Heart right ventricle (tissue), 16 donors: Measurements from ENCODE around the gene ARAP1. TPM values are rescaled to one million over a fixed set of nuclear protein-coding genes. Genes with fewer than 3 reads are reported as not detected.

ENCODE experiments used
- ATAC-seq, 8 donors: fragments of 200-7000 bp; cut with Tn5 transposase; one replicate each; pipeline ENCODE4 v1.9.1; 2020; ENCODE audit warnings: mild to moderate bottlenecking in 8 of 8, moderate library complexity in 8 of 8, moderate number of reproducible peaks in 1 of 8
- DNase-seq, 2 donors: peaks; one replicate each; pipeline ENCODE4 v3.0.0-alpha.2; 2020
- H3K27ac ChIP-seq, 10 donors: fragments of 200-600 bp; sonication (generic) in 2 of 10; one replicate each; pipeline versions ENCODE4 v1.5.0 to v1.8.0; 2020 to 2022; ENCODE audit warnings: mild to moderate bottlenecking in 3 of 10
- H3K27me3 ChIP-seq, 7 donors: fragments of 200-600 bp; one replicate each; pipeline ENCODE4 v1.8.0; 2021 to 2022; ENCODE audit warnings: mild to moderate bottlenecking in 2 of 7
- H3K36me3 ChIP-seq, 9 donors: fragments of 200-600 bp; sonication (generic) in 1 of 9; one replicate each; pipeline versions ENCODE4 v1.5.0 to v1.8.0; 2020 to 2022; ENCODE audit warnings: mild to moderate bottlenecking in 2 of 9
- H3K4me1 ChIP-seq, 9 donors: fragments of 200-600 bp; sonication (generic) in 1 of 9; one replicate each; pipeline versions ENCODE4 v1.5.0 to v1.8.0; 2020 to 2022; ENCODE audit warnings: mild to moderate bottlenecking in 4 of 9
- H3K4me3 ChIP-seq, 10 donors: fragments of 200-600 bp; sonication (generic) in 2 of 10; one replicate each; pipeline versions ENCODE4 v1.5.0 to v1.8.0; 2020 to 2022; ENCODE audit warnings: mild to moderate bottlenecking in 7 of 10, moderate library complexity in 2 of 10
- H3K9me3 ChIP-seq, 11 donors: fragments of 200-600 bp in 10 of 11; sonication (generic) in 2 of 11; one replicate each; pipeline versions ENCODE4 v1.5.0 to v1.8.0; 2013 to 2022; ENCODE audit warnings: mild to moderate bottlenecking in 2 of 11, control low read depth in 1 of 11, moderate library complexity in 1 of 11
- WGBS, 2 donors: extraction: QIAGEN DNeasy Blood & Tissue Kit; methylation state at CpG; one replicate each; pipeline ENCODE4 v1.1.7; 2013; ENCODE audit warnings: inconsistent platforms in 1 of 2; 5-methylcytosine and 5-hydroxymethylcytosine counted together
- intact Hi-C, 10 donors: fragments of 100-400 bp; cut with DNase I; formaldehyde crosslinking; loops; one replicate each; pipeline versions ENCODE4 v1.11.1 to v1.14.2; 2022
- polyA plus RNA-seq, 2 donors: library from polyadenylated mRNA; stranded (reverse); fragments of 200-250 nt; gene quantifications; one replicate each; pipeline ENCODE4 v1.2.3, GENCODE V29; 2013
- total RNA-seq, 10 donors: library from RNA; stranded (reverse); fragmentation: NEBNext Ultra II Directional in 3 of 10; extraction: Animal tissue kit (Norgen Biotek cat#: 25700) in 3 of 10; gene quantifications; one replicate each; pipeline versions ENCODE4 v1.2.1 to v1.2.4, GENCODE V29; 2021 to 2023
- TF ChIP-seq, protein P1 (sequence below), 9 donors: fragments of 200-600 bp; sonication (generic) in 2 of 9; IDR thresholded peaks; one replicate each; pipeline versions ENCODE4 v1.5.0 to v1.8.0; 2021 to 2022; ENCODE audit warnings: antibody characterized with exemption in 9 of 9, mild to moderate bottlenecking in 5 of 9, moderate library complexity in 1 of 9
- donor health status: Arrhythmogenic right ventricular cardiomyopathy.
- donor health status: ischemic (EF 13 %, LVEDD 7.1; RV severe dilation, severe dysfunction).
- donor health status: healthy with polysubstance abuse.
- donor health status: DM: no; HTN: yes; CAD: no.
- donor health status: DM: no; HTN: no; CAD: no.
- donor health status: ischemic (EF 25% LVEDD 6.9; RV normal size, moderate dysfunction).
- donor health status: ischemic (EF 25% LVEDD 5.7; RV mildly dilated, moderate dysfunction).
- donor health status: healthy.
- donor health status: DM: yes; HTN: yes; CAD: no.
- donor health status: Ischemic cardiomyopathy.
- donor health status: ischemic (EF 35%, LVEDD 5.7; RV mildly dilated, moderate dysfunction).
- donor health status: nonischemic (EF 11% LVEDD 7.7; RV severe dilation, severe dysfunction).
- donor health status: DM: yes; HTN: yes; CAD: no.
- donor health status: PGD.
- donor health status: ischemic (EF 29% LVEDD 5.4; RV normal size, mild dysfunction).
- donor health status: nonischemic (EF 23%, LVEDD 6.1; RV moderate dilation, normal function).

ARAP1 gene
- total and polyA plus RNA-seq, 12 donors = 30.4 to 68.3 (median 40.8) TPM

DNA sequence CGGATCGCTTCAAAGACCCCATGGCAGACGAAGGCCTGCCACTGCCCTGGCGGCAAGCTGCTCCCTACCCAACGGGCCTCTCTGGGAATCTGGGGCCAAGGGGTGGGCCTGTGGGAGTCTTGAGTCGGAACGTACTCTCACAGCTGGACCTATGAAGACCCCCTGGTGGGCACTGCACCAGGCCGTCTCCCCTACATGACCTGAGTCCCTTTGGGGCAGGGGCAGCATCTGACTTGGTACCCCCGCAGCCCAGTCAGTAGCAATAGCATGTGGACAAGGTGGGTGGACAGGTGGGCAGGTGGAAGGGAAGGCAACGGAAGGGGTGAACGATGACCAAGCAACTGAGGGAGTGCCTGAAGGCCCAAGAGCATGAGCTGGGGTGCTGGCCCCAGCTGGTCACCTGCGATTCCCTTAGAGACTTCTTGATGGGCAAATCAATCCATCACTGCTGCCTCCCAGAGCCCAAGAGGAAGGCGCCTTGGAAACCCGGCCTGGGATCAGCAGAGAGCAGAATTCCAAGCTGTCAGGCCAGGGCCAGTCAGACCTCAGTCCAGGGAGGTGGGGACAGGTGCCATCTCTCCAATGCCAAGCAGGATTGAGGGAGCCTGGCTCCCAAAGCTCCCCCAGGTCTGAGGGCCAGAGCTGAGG lies 35.3 kb downstream of the ARAP1 start:
- peaks cover 26 to 94% (median 82%) of the 10 kb centered on the region in 9 donors for H3K4me1 ChIP-seq
- DNase-seq (no peak), ATAC-seq (no peak)
- H3K27ac ChIP-seq = peak overlapping the region in 5 of 10 donors; percentile 15 to 99 (median 35)
- intact Hi-C loops = no loop called here
- TF ChIP-seq, protein P1, sequence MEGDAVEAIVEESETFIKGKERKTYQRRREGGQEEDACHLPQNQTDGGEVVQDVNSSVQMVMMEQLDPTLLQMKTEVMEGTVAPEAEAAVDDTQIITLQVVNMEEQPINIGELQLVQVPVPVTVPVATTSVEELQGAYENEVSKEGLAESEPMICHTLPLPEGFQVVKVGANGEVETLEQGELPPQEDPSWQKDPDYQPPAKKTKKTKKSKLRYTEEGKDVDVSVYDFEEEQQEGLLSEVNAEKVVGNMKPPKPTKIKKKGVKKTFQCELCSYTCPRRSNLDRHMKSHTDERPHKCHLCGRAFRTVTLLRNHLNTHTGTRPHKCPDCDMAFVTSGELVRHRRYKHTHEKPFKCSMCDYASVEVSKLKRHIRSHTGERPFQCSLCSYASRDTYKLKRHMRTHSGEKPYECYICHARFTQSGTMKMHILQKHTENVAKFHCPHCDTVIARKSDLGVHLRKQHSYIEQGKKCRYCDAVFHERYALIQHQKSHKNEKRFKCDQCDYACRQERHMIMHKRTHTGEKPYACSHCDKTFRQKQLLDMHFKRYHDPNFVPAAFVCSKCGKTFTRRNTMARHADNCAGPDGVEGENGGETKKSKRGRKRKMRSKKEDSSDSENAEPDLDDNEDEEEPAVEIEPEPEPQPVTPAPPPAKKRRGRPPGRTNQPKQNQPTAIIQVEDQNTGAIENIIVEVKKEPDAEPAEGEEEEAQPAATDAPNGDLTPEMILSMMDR (IDR thresholded peaks at IDR 0.05) = no peak
- H3K36me3 ChIP-seq = peaks cover 0 to 75% (median 0%) of the 10 kb centered on the region in 9 donors
- 84 to 86% methylated on average over 14 of the region's 14 CpGs for WGBS, 2 donors
- H3K27me3 ChIP-seq = no peaks in the 10 kb centered on the region
- no peak overlapping the region for H3K4me3 ChIP-seq
- no peaks in the 10 kb centered on the region for H3K9me3 ChIP-seq

DNA sequence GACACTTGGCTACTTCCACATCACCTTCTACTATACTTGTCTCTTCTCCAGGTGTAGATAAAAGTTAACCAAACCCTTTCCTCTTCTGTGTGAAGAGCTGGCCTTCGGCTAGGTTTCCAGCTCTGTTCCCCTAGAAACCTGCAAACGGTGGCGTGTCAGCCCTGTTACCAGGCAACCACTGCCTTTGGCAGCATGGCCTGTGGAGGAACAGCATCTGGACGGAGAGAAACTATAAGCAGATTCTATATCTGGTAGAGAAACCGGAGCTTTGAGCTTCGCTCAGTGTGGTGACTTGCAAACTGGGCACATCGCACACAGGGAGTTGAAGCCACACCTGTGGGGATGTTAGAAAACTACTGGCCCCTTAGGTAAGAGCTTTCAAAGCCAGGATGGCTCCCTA lies 35.9 kb downstream of the ARAP1 start:
- peaks cover 26 to 90% (median 82%) of the 10 kb centered on the region in 9 donors for H3K4me1 ChIP-seq
- TF ChIP-seq, protein P1 (IDR thresholded peaks at IDR 0.05) = no peak
- peaks cover 0 to 81% (median 0%) of the 10 kb centered on the region in 9 donors for H3K36me3 ChIP-seq
- peak overlapping the region in 2 of 10 donors; percentile 15 to 42 for H3K27ac ChIP-seq
- ATAC-seq = no peak
- no peak for DNase-seq
- intact Hi-C loops = no loop called here
- no peaks in the 10 kb centered on the region for H3K9me3 ChIP-seq
- WGBS, 2 donors = 39 to 54% methylated on average over 7 of the region's 7 CpGs
- no peaks in the 10 kb centered on the region for H3K27me3 ChIP-seq
- no peak overlapping the region for H3K4me3 ChIP-seq

DNA sequence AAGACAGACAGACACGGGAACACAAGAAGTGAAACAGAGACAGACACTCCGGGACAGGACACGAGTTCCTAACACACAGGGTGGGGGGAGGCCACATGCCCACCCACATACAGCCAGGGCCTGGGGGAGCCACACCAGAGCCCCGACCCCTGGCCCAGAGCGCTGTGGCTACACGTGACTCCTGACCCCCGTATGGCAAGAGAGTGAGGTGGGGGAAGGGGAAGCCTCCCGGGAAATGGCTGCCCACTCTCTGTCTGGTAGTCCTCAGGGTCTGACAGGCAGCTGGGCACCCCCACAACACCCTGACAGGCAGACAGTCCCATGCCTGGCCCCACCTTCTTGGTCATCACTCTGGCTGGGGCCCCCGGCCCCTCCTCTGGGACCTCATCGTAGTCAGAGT lies 39.4 kb downstream of the ARAP1 start:
- Histone ChIP-seq H3K4me3 (no peak overlapping the region), H3K9me3 (no peaks in the 10 kb centered on the region), H3K36me3 (peaks cover 0 to 99% (median 29%) of the 10 kb centered on the region in 9 donors), H3K27me3 (no peaks in the 10 kb centered on the region), H3K4me1 (peaks cover 13 to 56% (median 48%) of the 10 kb centered on the region in 9 donors), H3K27ac (peak overlapping the region in 7 of 10 donors; percentile 12 to 78 (median 48))
- WGBS, 2 donors = 35 to 49% methylated on average over 10 of the region's 10 CpGs
- intact Hi-C loops = no loop called here
- TF ChIP-seq, protein P1 (IDR thresholded peaks at IDR 0.05) = no peak
- DNase-seq (no peak), ATAC-seq (peak in 2 of 8 donors; percentile 2 to 3)

DNA sequence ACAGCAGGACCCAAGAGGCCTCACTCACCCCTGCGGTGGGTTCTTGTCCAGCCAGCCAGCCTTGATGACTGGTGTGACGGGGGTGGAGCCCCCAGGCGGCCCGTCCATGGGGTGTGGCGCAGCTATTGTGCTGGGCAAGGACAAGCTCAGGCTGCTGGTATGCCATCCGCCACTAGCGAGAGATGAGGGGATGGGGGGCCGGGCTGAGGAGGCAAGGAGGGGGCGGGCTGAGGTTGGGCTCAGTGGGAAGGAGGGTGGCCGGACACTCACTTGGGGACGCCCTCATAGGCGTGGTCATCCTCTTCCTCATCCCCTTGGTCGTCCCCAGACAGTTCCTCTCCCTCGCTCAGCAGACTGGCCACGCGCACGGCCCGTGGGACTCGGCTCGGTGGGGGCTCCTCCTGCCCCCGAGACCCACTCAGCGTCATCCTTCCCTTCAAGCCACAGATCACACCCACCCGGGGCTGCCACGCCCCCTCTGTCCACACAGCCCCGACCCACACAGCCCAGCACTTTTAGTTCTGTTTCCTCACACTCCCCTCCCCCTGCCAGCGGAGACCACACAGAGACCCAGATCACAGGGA lies 39.9 kb downstream of the ARAP1 start:
- Histone ChIP-seq H3K4me1 (peaks cover 11 to 50% (median 43%) of the 10 kb centered on the region in 9 donors), H3K36me3 (peaks cover 0 to 99% (median 35%) of the 10 kb centered on the region in 9 donors), H3K27ac (peak overlapping the region in 6 of 10 donors; percentile 12 to 78 (median 49)), H3K4me3 (no peak overlapping the region), H3K9me3 (no peaks in the 10 kb centered on the region), H3K27me3 (no peaks in the 10 kb centered on the region)
- 41 to 45% methylated on average over 26 of the region's 26 CpGs for WGBS, 2 donors
- TF ChIP-seq, protein P1 (IDR thresholded peaks at IDR 0.05) = no peak
- DNase-seq (peak; percentile 62), ATAC-seq (peak; percentile 23 to 73 (median 60))
- intact Hi-C loops = no loop called here
